Bone marrow (tissue), 2 donors: ENCODE data around the gene ZGRF1.
"Not testable (repeated sequence)": the region's sequence is repeated elsewhere in the genome, so short reads cannot be mapped to it uniquely, and the experiment has no call there.

Experiments used
- DNase-seq, 2 donors: peaks; one replicate each; lab custom pipeline; 2025; lab: John Stamatoyannopoulos, UW

Gene ZGRF1

DNA sequence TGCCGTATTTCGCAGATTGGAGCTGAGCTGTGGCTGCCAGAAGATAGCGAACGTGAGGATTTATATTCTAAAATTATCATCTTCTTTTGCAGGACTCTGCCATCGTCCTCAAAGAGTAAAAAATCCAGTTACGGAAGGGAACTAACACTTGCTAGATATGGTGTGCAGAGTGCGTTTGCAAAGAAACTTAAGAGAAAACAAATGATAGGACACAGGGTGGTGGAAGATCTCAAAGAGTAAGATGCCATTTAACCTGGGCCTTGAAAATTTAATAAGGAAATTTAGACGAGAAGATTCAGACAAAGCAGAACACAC, 800 bp upstream of the ZGRF1 start:
- DNase-seq = no peak

DNA sequence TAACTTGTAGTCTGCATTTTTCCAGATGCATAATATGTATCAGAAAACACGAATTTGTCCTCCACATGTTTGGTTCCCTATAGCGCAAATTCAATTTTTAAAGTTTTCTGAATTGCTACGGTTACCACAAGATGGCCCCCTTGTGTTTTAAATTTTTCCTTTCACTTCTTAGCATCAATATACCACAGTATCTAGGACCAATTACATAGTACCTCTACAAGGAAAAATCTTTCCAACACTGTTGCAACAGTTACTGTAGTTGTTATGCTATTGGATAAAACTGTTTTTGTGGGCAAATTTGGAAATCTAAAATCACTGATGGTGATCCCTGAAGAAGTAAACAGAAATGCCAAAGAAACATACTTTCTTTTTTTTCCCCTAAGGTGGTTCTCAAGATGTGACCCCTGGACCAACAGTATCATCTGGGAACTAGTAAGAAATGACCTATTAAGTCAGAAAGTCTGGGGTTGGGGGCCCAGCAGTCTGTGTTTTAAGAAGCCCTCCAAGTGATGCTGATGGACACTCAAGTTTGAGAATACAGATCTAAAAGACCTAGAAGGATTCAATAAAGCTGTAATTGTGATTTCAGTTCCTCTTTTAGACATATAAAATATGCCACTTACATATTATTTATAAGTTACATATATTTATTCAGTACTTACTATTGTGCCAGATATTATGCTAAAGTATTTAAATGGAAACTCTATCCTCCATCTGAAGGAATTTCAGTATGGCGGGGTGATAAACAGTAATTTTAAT, 3.1 kb downstream of the ZGRF1 start:
- DNase-seq = peak in 1 of 2 donors; percentile 32

DNA sequence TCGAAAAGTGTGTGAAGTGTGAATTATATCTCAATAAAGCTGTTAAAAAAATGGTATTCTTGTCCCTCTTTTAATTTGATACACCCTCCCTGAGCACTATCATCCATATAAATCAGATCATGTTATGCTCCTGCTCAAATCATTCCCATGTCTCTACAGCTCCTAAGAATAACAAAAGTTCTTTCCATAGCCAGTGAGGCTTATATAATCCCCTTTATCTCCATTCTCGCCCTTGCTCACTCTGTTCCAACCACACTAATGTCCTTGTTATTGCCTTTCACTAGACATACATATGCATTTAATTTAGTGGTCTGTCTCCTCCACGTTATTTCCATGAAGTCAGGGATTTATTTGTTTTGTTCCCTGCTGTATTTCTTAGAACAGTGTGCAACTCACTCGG, 10.5 kb downstream of the ZGRF1 start:
- DNase-seq = no peak

DNA sequence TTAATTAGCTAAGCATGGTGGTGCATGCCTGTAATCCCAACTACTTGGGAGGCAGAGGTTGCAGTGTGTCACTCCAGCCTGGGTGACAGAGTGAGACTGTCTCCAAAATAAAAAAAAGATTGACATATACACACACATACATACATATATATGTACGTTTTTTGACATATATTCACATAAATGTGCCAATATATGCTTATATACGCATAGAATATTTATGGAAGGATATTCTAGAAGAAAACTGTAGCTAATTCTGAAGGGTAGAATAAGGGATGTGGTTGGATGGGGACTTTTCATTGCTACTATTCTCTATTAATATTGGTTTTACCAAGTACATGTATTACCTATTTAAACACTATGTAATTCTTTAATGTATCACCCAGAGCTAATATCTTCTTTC, 19.7 kb downstream of the ZGRF1 start:
- DNase-seq = no peak

GRCh38 chr4:112612814-112613213, 23.9 kb downstream of the ZGRF1 start:
- not testable (repeated sequence) for DNase-seq

GRCh38 chr4:112604589-112604988, 32.1 kb downstream of the ZGRF1 start:
- peak in 1 of 2 donors; percentile 43 for DNase-seq

- DNase-seq = no peak
These were observed 41.7 kb downstream of the ZGRF1 start for GRCh38 chr4:112594993-112595392.

GRCh38 chr4:112593438-112594133, 43.1 kb downstream of the ZGRF1 start:
- no peak for DNase-seq

GRCh38 chr4:112592717-112593116, 44.0 kb downstream of the ZGRF1 start:
- no peak for DNase-seq

DNA sequence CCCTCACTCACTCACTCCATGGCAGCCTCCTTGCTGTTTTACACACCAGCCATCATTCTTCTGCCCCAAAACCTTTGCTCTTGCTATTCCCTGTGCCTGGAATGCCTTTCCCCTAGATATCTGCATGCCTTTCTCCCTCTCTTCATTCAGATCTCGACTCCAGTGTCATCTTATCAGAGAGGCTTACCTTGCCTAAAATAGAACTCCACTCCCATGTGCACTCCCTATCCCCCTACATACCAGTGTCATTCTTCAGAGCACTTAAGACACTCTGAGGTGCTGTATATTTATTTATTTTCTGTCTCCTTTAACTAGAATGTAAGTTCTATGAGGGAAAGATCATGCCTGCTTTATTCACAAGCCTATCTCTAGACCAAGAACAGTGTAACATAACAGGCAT, 45.1 kb downstream of the ZGRF1 start:
- DNase-seq = no peak

DNA sequence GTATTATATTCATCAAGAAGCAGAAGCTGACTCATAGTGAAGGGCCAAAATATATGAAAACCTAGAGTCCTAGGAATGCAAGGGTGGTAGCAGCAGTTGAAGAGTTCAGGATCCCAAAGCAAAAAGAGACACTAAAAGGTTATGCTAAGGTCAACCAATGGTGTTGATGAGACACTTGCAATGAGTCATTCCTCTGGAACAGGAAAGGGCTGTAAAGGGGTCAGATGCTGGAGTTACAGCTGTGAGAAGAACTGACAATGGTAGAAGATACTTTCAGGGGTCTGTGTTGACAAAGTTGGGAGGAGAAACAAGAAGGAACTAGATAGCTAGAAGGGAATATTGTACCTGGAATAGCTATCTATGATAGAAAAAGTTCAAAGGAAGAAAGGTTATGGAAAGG, 47.5 kb downstream of the ZGRF1 start:
- DNase-seq = no peak

DNA sequence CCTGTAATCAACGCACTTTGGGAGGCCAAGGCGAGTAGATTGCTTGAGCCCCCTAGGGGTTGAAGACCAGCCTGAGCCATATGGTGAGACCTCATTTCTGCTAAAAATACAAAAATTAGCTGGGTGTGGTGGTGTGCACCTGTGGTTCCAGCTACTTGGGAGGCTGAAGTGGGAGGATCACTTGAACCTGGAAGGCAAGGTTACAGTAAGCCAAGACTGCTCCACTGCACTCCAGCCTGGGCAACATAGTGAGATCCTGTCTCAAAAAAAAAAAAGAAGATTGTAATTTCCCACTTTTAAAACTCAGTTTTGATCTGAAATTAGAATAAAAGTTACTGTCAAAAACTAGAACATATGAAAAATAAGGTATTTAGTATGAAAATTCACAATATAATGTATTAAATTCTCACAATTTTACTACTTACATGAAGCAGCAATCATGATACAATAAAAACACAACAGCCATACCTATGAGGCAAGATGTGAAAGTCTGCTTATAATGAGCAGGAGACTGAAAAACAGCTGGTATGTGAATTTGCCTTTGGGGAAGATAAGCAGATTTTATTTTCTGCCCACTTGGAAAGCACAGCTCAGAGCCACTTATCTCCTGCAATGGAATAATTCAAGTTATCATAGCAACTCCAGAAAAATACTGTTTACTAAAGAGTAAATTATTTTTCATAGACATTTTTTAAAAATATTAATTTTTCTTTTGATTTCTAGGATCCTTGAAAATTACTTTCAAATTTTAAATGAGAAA, 50.6 kb downstream of the ZGRF1 start:
- DNase-seq = no peak

GRCh38 chr4:112567536-112567935, 69.2 kb downstream of the ZGRF1 start:
- DNase-seq = no peak

- DNase-seq = no peak
These were observed 71.9 kb downstream of the ZGRF1 start for GRCh38 chr4:112564706-112565270.

DNA sequence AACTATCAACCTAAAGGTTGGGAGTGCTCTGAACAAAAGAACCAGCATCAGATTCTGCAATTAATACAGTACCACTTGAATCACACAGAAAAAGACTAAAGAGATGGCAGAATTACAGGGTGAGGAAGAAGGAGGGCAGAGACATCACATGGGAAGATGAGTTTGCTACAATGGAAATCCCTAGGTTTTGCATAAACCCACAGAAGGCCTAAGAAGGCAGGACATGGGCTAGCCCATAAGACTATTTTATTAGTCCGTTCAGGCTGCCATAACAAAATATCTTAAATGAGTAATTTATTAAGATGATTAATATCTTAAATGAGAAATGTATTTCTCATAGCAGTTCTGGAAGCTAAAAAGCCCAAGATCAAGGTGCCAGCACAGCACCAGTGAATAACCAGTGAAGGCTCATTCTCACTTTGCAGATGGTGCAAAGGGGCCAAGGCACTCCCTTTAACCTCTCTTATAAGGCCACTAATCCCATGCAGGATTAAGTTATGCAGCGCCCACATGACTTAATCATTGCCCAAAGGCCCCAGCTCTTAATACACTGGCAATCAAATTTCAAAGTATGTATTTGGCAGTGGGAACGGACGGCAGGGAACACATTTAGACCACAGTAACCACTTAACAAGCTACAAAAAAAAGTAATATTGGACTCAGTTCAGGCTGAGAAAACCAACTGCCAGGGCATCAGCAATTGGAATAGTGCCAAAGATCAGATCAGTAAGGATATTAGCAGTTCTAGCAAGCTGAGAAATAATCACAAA, 73.1 kb downstream of the ZGRF1 start:
- no peak for DNase-seq

- DNase-seq = no peak
These were observed 74.3 kb downstream of the ZGRF1 start for GRCh38 chr4:112562254-112562879.

- peak in 1 of 2 donors; percentile 9 for DNase-seq
These were observed 76.6 kb downstream of the ZGRF1 start for GRCh38 chr4:112560084-112560483.

DNA sequence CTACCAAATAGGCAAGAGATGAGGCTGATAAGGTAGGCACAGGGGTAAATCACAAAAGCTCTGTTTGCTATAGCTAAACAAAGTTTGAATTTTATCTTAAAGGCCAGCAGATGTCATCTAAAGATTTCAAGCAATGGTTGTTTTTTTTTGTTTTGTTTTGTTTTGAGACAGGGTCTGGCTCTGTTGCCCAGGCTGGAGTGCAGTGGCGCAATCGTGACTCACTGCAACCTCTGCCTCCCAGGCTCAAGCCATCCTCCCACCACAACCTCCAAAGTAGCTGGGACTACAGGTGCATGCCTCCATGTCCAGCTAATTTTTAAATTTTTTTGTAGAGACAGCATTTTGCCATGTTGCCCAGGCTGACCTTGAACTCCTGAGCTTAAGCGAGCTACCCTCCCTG, 77.7 kb downstream of the ZGRF1 start:
- no peak for DNase-seq

DNA sequence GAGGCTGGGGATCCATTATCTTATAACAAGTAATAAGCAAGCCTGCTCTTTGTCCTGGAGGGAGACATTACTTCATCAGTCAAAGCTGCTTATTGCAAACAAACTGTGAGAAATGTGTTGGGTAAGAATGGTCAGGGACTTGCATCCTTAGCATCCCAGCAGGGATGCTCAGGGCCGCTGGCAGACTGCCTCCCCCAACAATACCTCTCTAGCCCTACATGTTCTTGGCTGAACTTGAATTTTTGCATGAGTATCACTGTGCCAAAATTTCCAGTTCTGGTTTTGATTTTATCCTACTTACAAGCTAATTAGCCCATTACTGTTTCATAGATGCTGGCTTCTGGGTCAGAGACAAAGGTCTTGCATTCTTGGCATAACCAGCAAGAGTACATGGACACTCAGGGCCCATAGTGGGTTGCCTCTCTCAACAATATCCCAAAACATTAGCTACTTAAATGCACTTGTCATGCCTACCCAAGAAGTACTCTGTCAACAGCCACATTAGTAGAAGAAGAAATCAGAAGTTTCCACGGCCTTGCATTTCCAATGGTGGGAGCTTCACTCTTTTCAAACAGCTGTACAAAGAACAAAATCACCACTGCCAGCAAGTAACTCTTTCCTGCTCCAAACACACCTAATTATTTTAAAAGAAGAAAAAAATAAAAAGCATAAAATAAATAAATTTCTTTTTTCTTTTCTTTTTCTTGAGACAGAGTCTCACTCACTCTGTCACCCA, 78.9 kb downstream of the ZGRF1 start:
- DNase-seq = no peak

DNA sequence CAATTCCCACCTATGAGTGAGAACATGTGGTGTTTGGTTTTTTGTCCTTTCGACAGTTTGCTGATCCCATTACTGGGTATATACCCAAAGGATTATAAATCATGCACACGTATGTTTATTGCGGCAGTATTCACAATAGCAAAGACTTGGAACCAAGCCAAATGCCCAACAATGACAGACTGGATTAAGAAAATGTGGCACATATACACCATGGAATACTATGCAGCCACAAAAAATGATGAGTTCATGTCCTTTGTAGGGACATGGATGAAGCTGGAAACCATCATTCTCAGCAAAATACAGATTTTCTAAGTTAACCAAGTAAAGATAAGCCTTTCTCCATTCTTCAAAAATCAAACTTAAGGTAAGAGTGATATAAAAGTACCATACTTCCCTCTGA, 82.4 kb downstream of the ZGRF1 start:
- DNase-seq = not testable (repeated sequence)

DNA sequence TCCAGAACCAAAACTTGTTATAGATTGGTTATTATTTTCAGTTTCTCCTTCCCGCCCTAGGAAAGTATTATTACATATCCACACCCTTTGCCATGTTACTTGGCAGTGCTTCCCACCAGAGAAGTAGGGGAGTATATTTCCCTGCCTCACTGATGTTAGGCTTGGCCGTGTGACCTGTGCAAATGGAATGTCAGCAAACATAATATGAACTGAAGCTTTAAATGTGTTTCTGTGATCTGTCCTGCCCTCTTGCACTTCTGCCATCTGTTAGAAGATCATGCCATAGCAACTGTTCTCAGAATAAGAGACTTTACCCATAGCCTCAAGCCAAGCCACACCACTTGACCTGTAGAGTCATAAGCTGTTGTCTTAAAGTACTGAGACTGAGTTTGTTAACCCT, 84.0 kb downstream of the ZGRF1 start:
- DNase-seq = no peak
